ENCODE measurements around the gene FLII. TPM values are rescaled to one million over a fixed set of nuclear protein-coding genes. Genes with fewer than 3 reads are reported as not detected.

The FLII gene
- total RNA-seq = 408 and 546 TPM in 2 replicates

GRCh38 chr17:18258356-18259038, at the start of gene FLII:
Gene FLII, minus strand, starts transcription at chr17:18258738. Its CDS starts 48 bp downstream, at chr17:18258690.

GRCh38 chr17:18260332-18261145, 2.0 kb upstream of the FLII start, which contains the start of gene MIEF2:
Gene MIEF2, plus strand, starts transcription at chr17:18260662. Its CDS starts 2,059 bp downstream, at chr17:18262721.

GRCh38 chr17:18225121-18225641, 33.4 kb downstream of the FLII start, which contains the start of gene LLGL1:
Gene LLGL1, plus strand, starts transcription at chr17:18225635. Its CDS starts 48 bp downstream, at chr17:18225683.

Other genes with a start within 250 kb of the FLII start
- 12.9 and 14.4 TPM in 2 replicates for gene ATPAF2, start 219.6 kb downstream of the FLII start, total RNA-seq
- 4.0 and 5.3 TPM in 2 replicates for gene GID4, start 219.3 kb downstream of the FLII start, total RNA-seq
- gene DRG2, start 170.8 kb downstream of the FLII start, total RNA-seq = 27.7 and 28.5 TPM in 2 replicates
- gene MYO15A, start 150.0 kb downstream of the FLII start, total RNA-seq = 0.99 and 1.6 TPM in 2 replicates
- gene ALKBH5, start 74.9 kb downstream of the FLII start, total RNA-seq = 89.7 and 115 TPM in 2 replicates
- gene LLGL1, start 33.1 kb downstream of the FLII start, total RNA-seq = 27.3 and 29.3 TPM in 2 replicates
- 15.1 and 29.2 TPM in 2 replicates for gene MIEF2, start 1.9 kb upstream of the FLII start, total RNA-seq
- 15.4 and 17.4 TPM in 2 replicates for gene TOP3A, start 56.3 kb upstream of the FLII start, total RNA-seq
- gene SMCR8, start 56.6 kb upstream of the FLII start, total RNA-seq = 12.8 and 13.9 TPM in 2 replicates
- gene SHMT1, start 104.8 kb upstream of the FLII start, total RNA-seq = 4.3 and 4.5 TPM in 2 replicates
- not detected in 2 replicates for gene EVPLL, start 119.0 kb upstream of the FLII start, total RNA-seq
- not detected in 2 replicates for gene LGALS9C, start 218.1 kb upstream of the FLII start, total RNA-seq